ENCODE results near the gene PRTFDC1.

PRTFDC1 gene

DNA sequence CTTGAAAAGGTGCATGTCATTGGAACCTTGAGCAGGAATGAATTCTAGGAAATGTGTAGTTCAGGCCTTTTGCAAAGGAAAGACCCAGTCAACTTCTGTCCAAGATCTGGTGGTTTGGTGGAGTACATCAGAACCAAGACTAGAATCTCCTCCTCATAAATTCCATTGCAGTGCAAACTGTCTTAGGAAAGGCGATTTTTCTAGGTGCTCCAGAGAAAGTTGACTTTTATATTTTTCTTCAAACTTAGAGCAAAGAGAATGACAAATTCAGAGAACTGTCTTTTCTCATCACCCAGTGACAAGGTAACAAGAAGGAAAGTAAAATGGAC is 50.0 kb downstream of the PRTFDC1 start:
- DNase-seq (ENCODE audit: low spot score) = no peak

DNA sequence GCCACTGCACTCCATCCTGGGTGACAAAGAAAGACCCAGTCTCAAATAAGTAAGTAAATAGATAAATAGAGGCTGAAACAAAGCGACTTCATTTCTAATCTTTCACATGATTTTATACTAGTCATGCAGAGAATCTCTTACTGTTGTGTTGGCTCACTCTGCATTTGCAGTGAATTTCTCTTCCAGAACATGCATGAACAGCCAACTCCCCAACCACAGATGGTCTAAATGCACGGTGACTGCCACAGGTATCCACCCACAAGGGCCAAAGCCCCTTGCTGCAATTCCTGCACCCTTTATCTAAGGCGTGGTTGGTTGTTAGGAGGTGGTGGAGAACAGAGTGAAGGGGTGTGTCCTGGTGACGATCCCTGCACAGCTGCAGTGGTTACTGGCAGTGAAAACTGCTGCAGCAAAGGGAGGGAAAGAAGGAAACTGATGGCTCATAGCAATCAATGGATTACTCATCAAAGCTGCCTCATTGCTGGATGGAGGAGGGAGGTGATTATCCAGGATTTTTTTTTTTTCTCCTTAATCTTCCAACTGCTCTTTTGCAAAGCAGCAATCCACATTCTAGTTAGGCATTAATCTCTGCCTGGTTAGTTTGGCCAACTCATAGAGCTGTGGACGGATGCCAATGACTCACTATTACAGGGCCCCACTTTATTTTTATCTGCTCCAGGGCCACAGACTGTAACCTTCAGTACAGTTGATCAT is 50.6 kb downstream of the PRTFDC1 start:
- DNase-seq (ENCODE audit: low spot score) = peak; percentile 76

DNA sequence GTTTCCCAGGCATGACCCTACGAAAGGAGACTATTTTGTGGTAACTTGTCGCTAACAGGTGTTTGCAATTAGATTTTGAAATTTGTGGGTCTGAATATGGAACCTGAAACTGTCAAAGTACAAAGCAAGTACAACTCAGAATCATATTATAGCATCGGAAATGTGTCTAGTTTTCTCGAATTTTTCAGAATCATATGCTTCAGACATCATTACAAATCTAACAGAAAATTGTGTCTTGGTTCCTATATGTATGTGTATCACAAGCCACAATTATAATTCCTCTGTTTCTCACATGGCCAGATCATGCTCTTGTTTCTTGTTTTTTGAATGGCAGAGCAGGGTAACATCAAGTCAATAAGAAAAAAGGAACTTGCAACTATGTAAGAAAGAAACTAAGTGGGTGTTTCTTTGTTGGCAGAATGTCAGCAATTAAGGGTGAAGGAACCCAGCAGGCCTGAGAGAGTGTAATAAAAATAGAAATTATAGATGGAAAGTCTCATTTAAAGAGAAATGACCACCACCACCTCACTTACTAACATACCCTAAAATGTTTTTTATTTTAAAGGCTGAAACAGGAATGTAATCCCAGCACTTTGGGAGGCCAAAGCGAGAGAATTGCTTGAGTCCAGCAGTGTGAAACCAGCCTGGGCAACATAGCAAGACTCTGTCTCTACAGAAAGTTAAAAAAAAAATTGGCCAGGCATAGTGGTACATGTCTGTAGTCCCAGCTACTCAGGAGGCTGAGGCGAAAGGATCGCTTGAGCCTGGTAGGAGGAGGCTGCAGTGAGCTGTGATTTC is 51.3 kb downstream of the PRTFDC1 start:
- DNase-seq (ENCODE audit: low spot score) = no peak

DNA sequence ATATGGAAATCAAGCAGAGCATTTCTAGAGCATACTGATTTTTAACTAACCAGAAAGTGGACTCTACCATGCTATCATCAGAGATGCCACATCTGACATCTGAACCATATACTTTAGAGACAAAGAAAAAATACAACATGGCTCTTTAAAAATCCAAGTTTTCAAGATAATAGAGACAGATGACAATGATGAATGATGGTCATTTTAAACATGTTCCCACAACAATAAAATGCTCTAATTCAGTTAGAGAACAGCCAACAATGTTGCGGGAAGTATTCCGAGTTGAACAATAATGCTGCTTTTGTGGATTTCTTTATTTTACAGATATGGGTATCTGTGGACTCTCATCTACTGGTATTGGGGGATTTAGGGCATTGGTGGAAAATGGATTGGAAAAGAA is 52.8 kb downstream of the PRTFDC1 start:
- DNase-seq (ENCODE audit: low spot score) = no peak

DNA sequence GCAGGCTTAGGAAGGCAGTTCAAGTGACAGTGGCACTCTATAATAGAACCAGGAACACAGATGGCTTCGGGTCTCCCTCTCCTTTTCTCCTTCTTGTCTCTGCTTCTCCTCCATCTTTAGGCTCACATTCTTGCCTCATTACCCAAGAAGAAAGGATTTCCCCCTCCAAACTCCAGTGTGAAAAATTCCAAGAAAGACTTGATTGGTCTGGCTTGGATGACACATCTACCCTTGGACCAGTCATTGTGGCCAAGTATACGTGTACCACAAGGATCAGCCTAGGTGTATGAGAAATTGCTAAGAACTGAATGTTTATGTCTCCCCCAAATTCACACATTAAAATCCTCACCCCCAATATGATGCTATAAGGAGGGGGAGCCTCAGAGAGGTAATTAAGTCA is 53.9 kb downstream of the PRTFDC1 start:
- DNase-seq (ENCODE audit: low spot score) = no peak

DNA sequence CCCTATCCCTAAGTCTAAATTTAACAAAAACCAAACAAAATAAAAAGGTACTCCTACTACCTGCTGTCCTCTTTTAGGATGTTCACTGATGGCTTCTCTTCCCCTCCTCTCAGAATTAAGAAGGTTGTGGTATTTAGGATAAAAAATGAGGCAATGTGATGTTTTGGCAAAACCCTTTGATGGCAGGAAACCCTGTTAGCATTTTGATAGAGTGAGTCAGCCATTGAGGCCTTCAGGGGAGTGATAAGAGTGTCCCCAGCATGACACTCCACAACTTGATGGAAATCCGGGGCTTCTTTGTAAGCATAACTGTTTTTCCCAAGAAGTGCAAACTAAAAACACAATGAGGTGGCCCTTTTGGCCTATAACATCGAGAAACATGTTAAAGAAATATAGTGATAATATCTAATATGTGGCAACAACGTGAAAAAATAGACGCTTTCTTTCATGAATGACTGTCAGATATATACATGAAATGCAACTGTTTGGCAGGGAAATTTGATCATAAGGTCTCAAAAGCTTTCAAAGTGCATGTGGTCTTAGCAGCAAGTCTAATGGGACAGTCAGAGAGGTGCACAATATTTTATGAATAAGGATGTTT is 55.0 kb downstream of the PRTFDC1 start:
- DNase-seq (ENCODE audit: low spot score) = peak; percentile 50

DNA sequence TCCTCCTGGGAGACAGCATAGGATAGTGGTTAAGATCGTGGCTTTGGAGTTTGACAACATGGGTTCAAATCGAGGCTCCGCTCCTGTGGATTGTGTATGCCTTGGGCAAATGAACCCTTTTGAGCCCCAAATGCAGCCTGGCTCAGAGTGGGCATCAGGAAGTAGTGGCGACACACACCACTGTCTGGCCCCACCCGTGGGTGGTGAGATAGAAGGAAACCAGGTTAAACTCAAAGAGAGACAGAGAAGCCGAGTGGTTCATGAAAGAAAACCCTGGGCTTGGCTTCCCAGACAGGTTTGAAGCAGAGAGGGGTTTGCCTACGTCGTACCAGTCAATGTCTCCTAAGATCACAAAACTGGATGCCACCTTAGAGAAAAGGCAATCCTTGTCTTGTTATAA is 57.7 kb downstream of the PRTFDC1 start:
- no peak for DNase-seq (ENCODE audit: low spot score)

DNA sequence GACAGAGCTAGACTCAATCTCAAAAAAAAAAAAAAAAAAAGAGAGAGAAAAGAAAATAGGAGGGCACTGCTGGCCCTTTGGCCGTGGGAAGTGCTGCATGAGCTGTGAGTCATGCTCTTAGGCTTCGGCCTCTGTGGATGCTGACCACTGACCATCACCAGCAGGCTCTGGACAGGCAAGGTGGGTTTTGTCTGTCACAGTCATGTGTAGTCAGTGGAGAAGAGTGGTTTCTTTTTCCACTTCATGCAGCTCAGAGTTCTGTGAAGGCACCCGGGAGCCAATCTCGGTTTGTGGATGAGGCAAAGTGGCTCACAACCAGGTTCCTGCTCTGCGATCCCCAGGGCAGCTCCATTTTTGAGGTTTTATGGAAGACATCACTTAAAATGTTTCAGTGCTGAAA is 58.1 kb downstream of the PRTFDC1 start:
- peak; percentile 77 for DNase-seq (ENCODE audit: low spot score)

DNA sequence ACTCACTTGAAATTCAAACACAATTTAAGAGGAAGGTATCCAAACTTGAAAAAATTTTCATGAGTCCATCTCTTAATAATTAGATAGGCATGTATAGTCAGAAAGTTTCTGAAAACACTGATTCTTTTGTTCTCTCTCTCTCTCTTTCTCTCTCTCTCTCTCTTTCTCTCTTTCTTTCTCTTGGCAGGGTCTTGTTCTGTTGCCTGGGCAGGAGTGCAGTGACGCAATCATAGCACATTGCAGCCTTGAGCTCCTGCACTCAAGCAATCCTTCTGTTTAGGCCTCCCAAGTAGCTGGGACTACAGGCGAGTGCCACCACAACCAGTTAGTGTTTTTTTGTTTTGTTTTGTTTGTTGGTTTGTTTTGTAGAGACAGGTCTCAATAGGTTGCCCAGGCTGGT is 59.3 kb downstream of the PRTFDC1 start:
- DNase-seq (ENCODE audit: low spot score) = no peak

DNA sequence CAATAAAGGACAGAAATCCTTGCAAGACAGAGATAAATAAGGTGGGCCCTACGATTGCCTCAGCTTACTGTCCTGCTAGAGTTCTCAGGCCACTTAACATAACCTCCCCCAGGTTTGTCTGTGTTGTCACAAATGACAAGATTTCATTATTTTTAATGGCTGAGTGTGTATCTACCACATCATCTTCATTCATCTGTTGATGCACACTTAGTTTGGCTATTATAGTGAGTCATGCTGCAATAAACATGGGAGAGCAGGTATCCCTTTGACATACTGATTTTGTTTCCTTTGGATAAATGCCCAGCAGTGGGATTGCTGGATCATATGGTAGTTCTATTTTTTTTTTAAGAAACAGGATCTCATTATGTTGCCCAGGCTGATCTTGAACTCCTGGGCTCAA is 60.6 kb downstream of the PRTFDC1 start:
- no peak for DNase-seq (ENCODE audit: low spot score)

DNA sequence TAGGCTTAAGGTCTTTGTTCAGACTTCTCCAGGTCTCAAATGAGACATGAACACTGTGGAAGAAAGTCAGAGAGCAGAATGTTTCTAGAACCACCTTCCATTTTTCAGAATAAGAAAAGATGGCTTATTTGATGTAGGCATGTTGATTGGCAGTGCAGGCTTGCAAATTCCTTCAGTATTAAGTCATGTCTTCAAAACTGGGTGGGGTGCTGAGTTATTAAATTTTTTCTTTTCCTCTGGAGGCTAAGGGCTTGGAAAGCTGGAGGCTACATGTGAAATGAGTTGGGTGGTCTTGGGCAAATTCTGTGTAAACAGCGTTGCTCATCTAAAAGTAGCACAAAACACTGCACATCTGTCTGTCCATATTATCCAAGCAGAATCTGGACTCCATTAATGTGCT is 62.8 kb downstream of the PRTFDC1 start:
- DNase-seq (ENCODE audit: low spot score) = no peak

DNA sequence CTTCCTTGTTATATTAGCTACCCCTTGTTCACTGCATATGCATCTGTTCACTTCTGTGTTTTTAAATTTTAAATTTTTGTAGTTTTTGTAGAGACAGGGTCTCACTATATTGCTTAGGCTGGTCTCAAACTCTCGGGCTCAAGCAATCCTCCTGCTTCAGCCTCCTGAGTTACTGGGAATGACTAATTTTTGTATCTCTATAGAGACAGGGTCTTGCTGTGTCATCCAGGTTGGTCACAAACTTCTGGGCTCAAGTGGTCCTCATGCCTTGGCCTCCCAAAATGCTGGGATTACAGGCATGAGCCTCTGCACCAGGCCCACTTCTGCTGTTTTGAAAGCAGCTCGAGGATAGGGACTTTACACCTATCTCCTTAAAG is 64.6 kb downstream of the PRTFDC1 start:
- no peak for DNase-seq (ENCODE audit: low spot score)

DNA sequence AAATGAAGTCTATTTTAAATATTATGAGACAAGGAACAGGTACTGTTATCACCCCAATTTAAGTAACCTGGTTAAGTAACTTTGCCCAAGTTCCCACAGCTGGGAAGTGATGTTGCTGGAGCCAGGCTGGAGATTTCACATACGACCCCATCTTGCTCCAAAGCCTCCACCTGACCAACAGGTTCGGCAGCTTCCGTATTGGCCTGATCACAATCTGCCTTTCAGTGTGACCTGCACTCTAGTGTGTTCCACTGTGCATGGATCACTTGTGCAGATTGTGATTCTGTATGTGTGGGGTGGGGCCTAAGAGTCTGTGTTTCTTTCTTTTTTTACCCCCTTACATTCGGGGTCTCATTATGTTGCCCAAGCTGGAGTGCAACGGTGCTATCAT is 66.1 kb downstream of the PRTFDC1 start:
- DNase-seq (ENCODE audit: low spot score) = no peak

DNA sequence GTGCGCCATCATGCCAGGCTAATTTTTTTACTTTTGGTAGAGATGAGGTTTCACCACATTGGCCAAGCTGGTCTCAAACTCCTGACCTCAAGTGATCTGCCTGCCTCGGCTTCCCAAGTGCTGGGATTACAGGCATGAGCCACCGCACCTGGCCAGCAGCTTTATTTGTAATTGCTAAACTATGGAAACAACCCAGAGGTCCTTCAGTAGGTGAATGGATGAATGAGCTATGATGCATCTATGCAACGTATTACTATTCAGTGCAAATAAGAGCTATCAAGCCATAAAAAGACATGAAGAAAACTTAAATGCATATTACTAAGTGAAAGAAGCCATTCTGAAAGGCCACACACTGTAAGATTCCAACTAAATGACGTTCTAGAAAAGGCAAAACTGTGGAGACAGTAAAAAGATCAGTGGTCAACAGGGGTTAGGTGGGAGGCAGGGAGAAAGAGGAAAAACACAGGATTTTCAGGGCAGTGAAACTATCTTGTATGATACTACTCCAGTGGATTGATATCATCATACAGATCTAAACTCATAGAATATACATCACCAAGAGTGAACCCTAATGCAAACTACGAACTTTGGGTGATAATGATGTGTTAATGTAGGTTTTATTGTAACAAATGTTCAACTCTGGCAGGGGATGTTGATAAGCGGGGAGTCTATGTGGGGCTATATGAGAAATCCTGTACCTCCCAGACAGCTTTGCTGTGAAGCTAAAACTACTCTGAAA is 66.7 kb downstream of the PRTFDC1 start:
- no peak for DNase-seq (ENCODE audit: low spot score)

DNA sequence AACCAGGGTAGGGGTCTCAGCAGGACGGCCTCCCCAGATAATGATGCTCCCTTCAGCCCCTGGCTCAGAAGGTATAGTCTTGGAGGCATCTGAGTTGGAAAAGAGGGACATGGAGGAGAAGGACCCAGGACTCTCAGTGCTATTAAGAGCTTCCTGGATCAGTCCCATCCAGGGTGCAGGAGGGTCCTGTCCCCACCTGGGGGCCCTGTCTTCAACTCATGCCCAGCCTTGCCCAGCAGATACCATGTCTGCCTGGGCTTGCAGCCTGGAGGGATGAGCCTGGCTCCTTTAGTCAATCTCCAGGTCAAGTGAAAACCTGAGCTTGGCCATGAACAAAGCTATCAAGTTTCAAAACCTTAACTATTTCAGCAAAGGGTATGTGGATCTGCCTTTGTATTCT is 67.6 kb downstream of the PRTFDC1 start:
- DNase-seq (ENCODE audit: low spot score) = no peak

DNA sequence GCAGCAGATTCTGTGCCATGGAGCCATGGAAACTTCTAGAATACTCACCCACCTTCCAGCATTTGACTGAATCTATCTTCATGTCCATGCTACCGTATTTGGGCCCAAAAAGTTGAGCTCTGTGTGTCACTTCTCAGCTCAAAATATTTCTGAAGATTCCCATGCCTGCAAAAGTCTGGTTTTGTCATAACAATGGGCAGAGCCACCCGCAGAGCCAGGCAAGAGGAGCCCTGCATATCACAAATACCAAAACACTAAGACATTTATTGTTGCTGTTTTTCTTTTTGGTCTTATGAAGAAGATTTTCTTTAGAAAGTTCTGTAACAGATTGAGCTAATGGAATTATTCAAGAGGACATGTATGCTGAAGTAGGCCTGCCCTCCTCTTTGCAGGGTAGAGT is 68.1 kb downstream of the PRTFDC1 start:
- DNase-seq (ENCODE audit: low spot score) = no peak

DNA sequence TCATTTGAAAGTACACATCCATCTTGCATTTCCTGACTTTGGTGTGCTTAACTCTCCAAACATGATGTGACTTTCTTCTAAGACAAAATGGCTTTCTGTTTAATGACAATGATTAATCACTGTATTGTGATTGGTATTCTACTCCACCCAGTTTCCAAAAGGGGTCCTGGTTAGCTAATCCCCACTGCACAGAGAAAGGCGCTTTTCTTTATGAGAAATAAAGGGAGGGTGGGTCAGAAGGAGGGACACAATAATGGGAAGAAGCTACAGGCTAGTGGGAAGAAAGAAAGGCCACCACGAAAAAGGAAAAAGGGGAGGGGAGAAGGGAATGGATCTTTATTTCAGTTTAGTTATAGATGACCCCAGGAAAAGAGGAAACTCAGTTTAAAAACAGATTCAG is 69.2 kb downstream of the PRTFDC1 start:
- DNase-seq (ENCODE audit: low spot score) = no peak

DNA sequence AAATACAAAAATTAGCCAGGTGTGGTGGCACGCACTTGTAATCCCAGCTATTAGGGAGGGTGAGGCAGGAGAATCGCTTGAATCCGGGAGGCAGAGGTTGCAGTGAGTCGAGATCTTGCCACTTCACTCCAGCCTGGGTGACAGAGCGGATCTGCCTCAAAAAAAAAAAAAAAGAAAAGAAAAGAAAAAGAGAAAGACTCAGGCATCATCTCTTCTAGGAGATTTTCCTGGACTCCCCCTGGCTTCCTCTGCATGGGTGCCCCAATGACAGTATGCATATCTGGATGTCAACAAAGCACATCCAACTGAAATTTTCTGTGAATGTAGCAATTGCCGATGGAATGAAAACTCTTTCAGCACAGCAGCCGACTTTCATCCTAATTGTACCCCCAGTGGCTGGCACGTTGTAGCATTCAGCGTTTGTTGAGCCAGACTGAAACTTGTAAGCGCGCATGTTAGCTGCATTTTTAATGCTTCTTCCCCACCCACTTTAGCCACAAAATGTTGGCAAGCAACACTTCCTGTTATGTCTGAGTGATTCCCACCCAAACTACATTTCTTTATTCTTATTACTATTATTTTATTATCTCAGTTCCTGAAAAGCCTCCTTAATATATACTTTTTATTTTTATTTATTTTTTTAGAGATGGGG is 70.2 kb downstream of the PRTFDC1 start:
- DNase-seq (ENCODE audit: low spot score) = no peak

DNA sequence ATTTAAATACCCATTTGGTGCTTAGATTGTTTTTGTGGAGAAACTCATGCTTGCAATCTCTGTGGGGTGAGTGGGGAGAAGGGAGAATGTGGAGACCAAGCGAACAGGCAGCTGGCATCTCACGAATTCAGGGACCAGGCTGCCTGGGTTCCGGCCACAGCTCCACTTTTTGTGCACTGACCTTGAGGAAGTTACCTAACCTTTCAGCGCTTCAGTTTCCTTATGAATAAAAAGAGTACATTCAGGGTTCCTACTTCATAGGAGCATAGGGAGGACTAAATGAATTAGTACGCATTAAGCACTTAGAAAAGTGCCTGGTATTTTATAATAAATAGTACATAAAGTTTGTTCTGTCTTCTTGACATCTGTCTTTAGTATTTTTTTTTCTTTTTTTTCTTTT is 72.5 kb downstream of the PRTFDC1 start:
- no peak for DNase-seq (ENCODE audit: low spot score)

DNA sequence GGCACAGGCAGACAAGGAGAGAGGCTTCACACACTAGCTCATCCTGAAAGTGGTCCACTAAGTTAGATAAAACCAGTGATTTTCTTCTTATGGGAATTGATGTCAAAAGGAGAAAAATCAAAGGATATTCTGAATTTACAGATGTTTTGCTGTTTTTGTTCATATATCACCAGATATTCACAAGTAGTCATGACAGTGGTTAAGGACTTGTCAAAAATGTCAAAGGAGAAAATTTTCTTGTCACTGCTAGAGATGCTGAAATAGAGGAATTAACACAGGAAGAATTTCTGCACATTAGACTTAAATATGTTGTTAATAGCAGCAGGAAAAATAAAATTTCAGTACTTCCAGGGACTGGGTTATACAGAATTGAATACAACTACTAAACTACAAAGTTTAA is 78.3 kb downstream of the PRTFDC1 start:
- no peak for DNase-seq (ENCODE audit: low spot score)

DNA sequence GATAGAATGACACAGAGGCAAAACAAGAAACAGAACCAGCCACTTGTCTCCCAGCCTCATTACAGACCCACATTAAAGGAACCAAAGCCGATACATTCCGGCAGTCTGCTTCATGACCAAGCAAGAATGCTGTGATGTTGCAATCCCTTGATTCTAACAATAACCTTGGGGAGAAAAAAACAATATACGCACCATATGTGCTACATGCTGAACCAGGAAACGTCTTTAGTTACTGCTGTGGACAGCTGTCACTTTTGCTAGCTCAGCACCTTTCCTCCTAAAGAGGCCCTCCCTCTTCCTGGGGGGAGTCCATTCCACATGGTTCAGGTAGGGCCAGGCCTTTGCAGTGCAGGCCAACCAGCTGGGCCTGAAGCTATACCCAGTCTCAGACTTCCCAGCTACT is 79.1 kb downstream of the PRTFDC1 start:
- peak; percentile 69 for DNase-seq (ENCODE audit: low spot score)

DNA sequence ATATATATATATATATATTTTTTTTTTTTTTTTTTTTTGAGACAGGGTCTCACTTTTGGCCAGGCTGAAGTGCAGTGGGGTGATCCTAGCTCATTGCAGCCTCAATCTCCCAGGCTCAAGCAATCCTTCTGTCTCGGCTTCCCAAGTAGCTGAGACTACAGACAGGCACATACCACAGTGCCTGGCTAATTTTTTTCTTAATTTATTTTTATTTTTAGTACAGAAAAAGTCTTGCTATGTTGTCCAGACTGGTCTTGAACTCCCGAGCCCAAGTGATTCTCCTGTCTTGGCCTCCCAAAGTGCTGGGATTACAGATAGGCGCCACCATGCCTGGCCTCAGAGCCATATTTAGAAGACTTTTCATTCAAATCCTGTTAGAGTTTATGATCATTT is 79.6 kb downstream of the PRTFDC1 start:
- no peak for DNase-seq (ENCODE audit: low spot score)
